ENCODE measurements around the gene PPP1R1A.

Gene PPP1R1A, protein sequence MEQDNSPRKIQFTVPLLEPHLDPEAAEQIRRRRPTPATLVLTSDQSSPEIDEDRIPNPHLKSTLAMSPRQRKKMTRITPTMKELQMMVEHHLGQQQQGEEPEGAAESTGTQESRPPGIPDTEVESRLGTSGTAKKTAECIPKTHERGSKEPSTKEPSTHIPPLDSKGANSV

DNA sequence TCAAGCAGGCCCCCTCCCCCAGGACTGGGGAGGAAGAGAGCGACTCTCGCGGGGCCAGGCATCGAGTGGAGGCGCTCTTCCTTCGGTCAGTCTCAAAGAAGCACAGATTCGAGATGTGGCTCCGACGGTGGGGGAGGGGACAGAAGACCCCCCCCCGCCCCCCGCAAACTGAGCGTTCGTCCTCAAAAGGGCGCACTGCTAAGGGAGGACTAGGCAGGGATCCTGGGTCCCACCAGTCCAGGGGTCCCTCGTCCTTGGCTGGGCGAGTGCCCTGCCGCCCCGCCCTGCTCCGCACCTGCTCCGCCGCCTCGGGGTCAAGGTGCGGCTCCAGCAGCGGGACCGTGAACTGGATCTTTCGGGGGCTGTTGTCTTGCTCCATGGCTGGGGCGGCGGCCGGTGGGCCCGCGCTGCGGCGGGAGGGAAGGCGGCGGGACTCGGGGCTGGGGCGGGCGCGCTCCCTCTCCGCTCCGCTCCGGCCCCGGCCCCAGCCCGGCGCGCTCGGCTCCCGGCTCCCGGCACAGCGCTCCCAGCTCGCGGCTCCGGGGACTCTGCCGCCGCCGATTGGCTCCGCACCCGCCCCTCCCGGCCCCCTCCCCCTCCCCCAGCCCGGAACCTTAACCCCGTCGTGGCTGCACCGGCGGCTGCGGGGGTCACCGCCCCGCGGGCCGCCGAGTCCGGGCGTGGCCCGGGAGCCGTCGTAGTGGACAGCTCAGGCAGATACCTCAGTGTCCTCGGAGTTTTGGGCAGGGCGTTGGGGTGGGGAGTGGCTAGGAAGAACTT is at the start of gene PPP1R1A:
PPP1R1A (minus strand) TSS at position 550 of the 780 bp plus-strand sequence; CDS start at position 379, 171 bp downstream.
- no peak within 1 kb of the TSS for H3K4me3 ChIP-seq (ENCODE audit: low read depth in 1 of 2, low read length in 1 of 2)
- H3K27ac ChIP-seq: no peak within 1 kb of the TSS
- H3K4me1 ChIP-seq (ENCODE audit: control insufficient read depth in 1 of 2, insufficient read depth in 1 of 2, low read depth in 1 of 2, low read length in 1 of 2): peaks cover 0 to 4% of the 10 kb centered on the region in 2 experiments
- TF ChIP-seq, protein P1, sequence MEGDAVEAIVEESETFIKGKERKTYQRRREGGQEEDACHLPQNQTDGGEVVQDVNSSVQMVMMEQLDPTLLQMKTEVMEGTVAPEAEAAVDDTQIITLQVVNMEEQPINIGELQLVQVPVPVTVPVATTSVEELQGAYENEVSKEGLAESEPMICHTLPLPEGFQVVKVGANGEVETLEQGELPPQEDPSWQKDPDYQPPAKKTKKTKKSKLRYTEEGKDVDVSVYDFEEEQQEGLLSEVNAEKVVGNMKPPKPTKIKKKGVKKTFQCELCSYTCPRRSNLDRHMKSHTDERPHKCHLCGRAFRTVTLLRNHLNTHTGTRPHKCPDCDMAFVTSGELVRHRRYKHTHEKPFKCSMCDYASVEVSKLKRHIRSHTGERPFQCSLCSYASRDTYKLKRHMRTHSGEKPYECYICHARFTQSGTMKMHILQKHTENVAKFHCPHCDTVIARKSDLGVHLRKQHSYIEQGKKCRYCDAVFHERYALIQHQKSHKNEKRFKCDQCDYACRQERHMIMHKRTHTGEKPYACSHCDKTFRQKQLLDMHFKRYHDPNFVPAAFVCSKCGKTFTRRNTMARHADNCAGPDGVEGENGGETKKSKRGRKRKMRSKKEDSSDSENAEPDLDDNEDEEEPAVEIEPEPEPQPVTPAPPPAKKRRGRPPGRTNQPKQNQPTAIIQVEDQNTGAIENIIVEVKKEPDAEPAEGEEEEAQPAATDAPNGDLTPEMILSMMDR (IDR thresholded peaks at IDR 0.05): no peak
- H3K36me3 ChIP-seq: no peaks in the 10 kb centered on the region
- no peaks in the 10 kb centered on the region for H3K9me3 ChIP-seq
- H3K27me3 ChIP-seq: peaks cover 96% of the 10 kb centered on the region

- no peak within 1 kb of the TSS for H3K27ac ChIP-seq
- H3K4me3 ChIP-seq (ENCODE audit: low read depth in 1 of 2, low read length in 1 of 2): no peak within 1 kb of the TSS
- H3K9me3 ChIP-seq: no peaks in the 10 kb centered on the region
- no peaks in the 10 kb centered on the region for H3K4me1 ChIP-seq (ENCODE audit: control insufficient read depth in 1 of 2, insufficient read depth in 1 of 2, low read depth in 1 of 2, low read length in 1 of 2)
- TF ChIP-seq, protein P1 (IDR thresholded peaks at IDR 0.05): no peak
- H3K36me3 ChIP-seq: no peaks in the 10 kb centered on the region
- peaks cover 16% of the 10 kb centered on the region for H3K27me3 ChIP-seq
Measured at GRCh38 chr12:54634795-54635194, 46.3 kb upstream of the PPP1R1A start, which contains the start of gene LACRT. LACRT (minus strand) TSS chr12:54634895; CDS start chr12:54634841, 54 bp downstream.

GRCh38 chr12:54631988-54632728 is 43.7 kb upstream of the PPP1R1A start:
- no peaks in the 10 kb centered on the region for H3K36me3 ChIP-seq
- no peaks in the 10 kb centered on the region for H3K9me3 ChIP-seq
- H3K27me3 ChIP-seq: peaks cover 16% of the 10 kb centered on the region
- TF ChIP-seq, protein P1 (IDR thresholded peaks at IDR 0.05): no peak
- no peak overlapping the region for H3K27ac ChIP-seq
- no peak overlapping the region for H3K4me3 ChIP-seq (ENCODE audit: low read depth in 1 of 2, low read length in 1 of 2)
- H3K4me1 ChIP-seq (ENCODE audit: control insufficient read depth in 1 of 2, insufficient read depth in 1 of 2, low read depth in 1 of 2, low read length in 1 of 2): no peaks in the 10 kb centered on the region

DNA sequence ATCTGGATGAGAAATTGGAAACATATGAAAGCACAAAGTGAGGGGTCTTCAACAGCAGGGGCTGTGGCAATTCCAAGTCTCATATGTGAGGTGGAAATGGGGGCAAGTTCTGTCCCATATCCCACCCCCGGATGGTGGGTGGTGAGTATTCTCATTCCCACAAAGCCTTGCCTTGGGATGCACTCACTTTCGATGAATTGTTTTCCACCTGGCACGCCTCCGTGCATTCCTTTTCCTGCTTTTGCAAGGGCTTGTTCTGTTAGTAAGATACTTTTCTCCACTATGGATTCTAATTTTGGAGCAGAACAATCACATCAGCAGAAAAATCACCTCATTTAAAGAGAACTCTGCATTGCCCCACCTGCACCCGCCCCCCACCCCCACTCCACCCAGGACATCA is 43.1 kb upstream of the PPP1R1A start:
- Histone ChIP-seq H3K27me3 (peaks cover 16% of the 10 kb centered on the region), H3K4me3 (ENCODE audit: low read depth in 1 of 2, low read length in 1 of 2) (no peak overlapping the region), H3K9me3 (no peaks in the 10 kb centered on the region), H3K27ac (no peak overlapping the region), H3K4me1 (ENCODE audit: control insufficient read depth in 1 of 2, insufficient read depth in 1 of 2, low read depth in 1 of 2, low read length in 1 of 2) (no peaks in the 10 kb centered on the region), H3K36me3 (no peaks in the 10 kb centered on the region)
- TF ChIP-seq, protein P1 (IDR thresholded peaks at IDR 0.05): no peak

GRCh38 chr12:54629925-54630324 is 41.5 kb upstream of the PPP1R1A start:
- no peaks in the 10 kb centered on the region for H3K36me3 ChIP-seq

More at GRCh38 chr12:54629925-54630324, 41.5 kb upstream of the PPP1R1A start:
- Histone ChIP-seq H3K27ac (no peak overlapping the region), H3K4me1 (ENCODE audit: control insufficient read depth in 1 of 2, insufficient read depth in 1 of 2, low read depth in 1 of 2, low read length in 1 of 2) (no peaks in the 10 kb centered on the region), H3K4me3 (ENCODE audit: low read depth in 1 of 2, low read length in 1 of 2) (no peak overlapping the region), H3K9me3 (no peaks in the 10 kb centered on the region), H3K27me3 (peaks cover 16% of the 10 kb centered on the region)
- TF ChIP-seq, protein P1 (IDR thresholded peaks at IDR 0.05): no peak

All from neutrophil (primary cell).